ENCODE data around the gene COX8A. TPM values are rescaled to one million over a fixed set of nuclear protein-coding genes. Genes with fewer than 3 reads are reported as not detected.

The COX8A gene
- total RNA-seq, 1 experiment from 2014 or later = 448 TPM

DNA sequence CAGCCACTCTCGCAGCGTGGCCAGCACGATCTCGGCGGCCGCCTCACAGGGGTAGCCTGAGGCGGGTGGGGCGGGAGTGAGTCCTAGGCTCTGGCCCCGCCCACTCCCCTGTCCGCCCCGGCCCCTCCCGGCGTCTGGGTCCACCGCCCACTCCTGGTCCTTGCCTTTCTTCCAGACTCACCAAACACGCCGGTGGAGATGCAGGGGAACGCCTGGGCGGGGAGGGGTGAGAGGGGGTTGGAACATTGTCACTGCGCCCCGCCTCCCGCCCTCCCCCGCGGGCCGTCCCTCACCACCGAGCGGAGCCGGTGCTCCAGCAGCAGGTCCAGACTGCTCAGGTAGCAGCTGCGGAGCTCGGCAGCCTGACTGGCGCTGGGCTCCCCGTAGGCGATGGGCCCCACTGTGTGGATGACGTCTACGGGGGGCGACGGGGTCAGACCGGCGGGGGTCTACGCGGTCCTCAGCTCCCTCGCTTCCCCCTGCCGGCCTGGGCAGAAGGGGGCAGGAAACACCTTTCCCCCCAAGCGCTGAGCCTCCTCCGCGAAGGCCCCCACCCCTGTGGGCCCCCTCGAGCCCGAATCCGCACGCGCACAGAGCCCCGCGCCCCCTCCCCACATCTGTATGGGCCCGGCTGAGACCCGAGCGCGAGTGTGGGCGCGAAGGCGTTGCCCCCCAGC, 25.1 kb downstream of the COX8A start:
- H3K36me3 Mint-ChIP-seq (ENCODE audit: insufficient read depth, unreplicated experiment) = peaks cover 66% of the 10 kb centered on the region
- intact Hi-C loops (cut with micrococcal nuclease; ENCODE audit: unreplicated experiment) = no loop called here
- ChIA-PET POLR2A (no interaction called here), CTCF (no interaction called here)
- DNase-seq = peak; percentile 52 to 75
- no peak overlapping the region for H3K4me3 ChIP-seq (ENCODE audit: low read depth, low read length)
- no peaks in the 10 kb centered on the region for H3K4me1 Mint-ChIP-seq (ENCODE audit: low read depth, unreplicated experiment)
- no peaks in the 10 kb centered on the region for H3K27me3 Mint-ChIP-seq (ENCODE audit: insufficient read depth, unreplicated experiment)
- BruUV-seq (replicated peaks) = no TSS peak
- no peaks in the 10 kb centered on the region for H3K9me3 ChIP-seq
- H3K9me3 Mint-ChIP-seq (ENCODE audit: unreplicated experiment) = no peaks in the 10 kb centered on the region
- H3K27me3 ChIP-seq (replicated peaks; ENCODE audit: control insufficient read depth, insufficient read depth, low read length) = no peaks in the 10 kb centered on the region
- no peak for TF ChIP-seq CTCF (IDR thresholded peaks at IDR 0.05; ENCODE audit: insufficient read depth in 1 of 2, low read depth in 1 of 2, low read length in 1 of 2, severe bottlenecking in 1 of 2, unreplicated experiment in 1 of 2)
- H3K27ac Mint-ChIP-seq (ENCODE audit: unreplicated experiment) = no peak overlapping the region
- H3K36me3 ChIP-seq (ENCODE audit: control insufficient read depth, insufficient read depth, low read length) = peaks cover 4% of the 10 kb centered on the region; the same call in 1 of the 2 replicates
- H3K4me1 ChIP-seq = no peaks in the 10 kb centered on the region
- no peak overlapping the region for H3K4me3 Mint-ChIP-seq (ENCODE audit: unreplicated experiment)

DNA sequence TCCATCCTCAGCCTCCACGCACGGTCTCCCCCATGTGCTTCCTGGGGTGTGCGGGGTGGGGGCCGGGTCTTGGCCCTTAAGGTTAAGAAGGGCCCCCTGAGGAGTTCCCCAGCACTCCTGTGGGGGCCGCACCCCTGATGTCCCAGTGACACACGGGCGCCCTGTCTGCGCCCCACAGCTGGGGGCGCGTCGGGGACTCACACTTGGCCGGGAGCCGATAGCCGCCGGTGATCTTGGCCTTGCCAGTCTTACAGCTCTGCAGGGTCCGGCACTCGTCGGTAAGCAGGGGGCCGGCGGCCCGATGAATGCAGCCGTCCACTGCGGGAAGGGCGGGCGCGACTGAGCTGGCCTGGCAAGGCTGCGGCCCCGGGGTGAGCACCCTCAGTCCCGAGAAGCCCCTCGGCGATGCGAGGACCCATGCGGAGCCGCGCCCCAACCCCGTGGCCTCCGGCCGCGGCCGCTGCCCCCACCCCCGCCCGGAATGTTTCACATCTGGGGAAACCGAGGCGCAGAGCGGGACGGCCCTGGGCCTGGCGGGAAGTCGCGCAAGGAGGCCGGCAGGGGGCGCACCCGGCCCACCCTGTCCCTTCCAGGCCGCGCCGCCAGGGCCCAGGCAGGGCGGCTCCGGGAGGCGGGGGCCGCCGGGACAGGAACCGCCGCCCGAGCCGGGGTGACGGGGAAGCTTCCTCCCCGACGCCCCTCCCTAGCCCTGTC, 25.8 kb downstream of the COX8A start:
- H3K36me3 Mint-ChIP-seq (ENCODE audit: insufficient read depth, unreplicated experiment) = peaks cover 59% of the 10 kb centered on the region
- Histone ChIP-seq H3K27me3 (replicated peaks; ENCODE audit: control insufficient read depth, insufficient read depth, low read length) (no peaks in the 10 kb centered on the region), H3K36me3 (ENCODE audit: control insufficient read depth, insufficient read depth, low read length) (peaks cover 4% of the 10 kb centered on the region; the same call in 1 of the 2 replicates), H3K4me1 (no peaks in the 10 kb centered on the region), H3K4me3 (ENCODE audit: low read depth, low read length) (no peak overlapping the region), H3K9me3 (no peaks in the 10 kb centered on the region)
- ChIA-PET POLR2A (no interaction called here), CTCF (no interaction called here)
- TF ChIP-seq CTCF (IDR thresholded peaks at IDR 0.05; ENCODE audit: insufficient read depth in 1 of 2, low read depth in 1 of 2, low read length in 1 of 2, severe bottlenecking in 1 of 2, unreplicated experiment in 1 of 2) = no peak
- H3K27ac Mint-ChIP-seq (ENCODE audit: unreplicated experiment) = no peak overlapping the region
- H3K4me3 Mint-ChIP-seq (ENCODE audit: unreplicated experiment) = no peak overlapping the region
- H3K4me1 Mint-ChIP-seq (ENCODE audit: low read depth, unreplicated experiment) = no peaks in the 10 kb centered on the region
- DNase-seq = no peak
- no peaks in the 10 kb centered on the region for H3K27me3 Mint-ChIP-seq (ENCODE audit: insufficient read depth, unreplicated experiment)
- intact Hi-C loops (cut with micrococcal nuclease; ENCODE audit: unreplicated experiment) = no loop called here
- no TSS peak for BruUV-seq (replicated peaks)
- no peaks in the 10 kb centered on the region for H3K9me3 Mint-ChIP-seq (ENCODE audit: unreplicated experiment)

- intact Hi-C loops (cut with micrococcal nuclease; ENCODE audit: unreplicated experiment) = no loop called here
- H3K36me3 ChIP-seq (ENCODE audit: control insufficient read depth, insufficient read depth, low read length) = peaks cover 4% of the 10 kb centered on the region; the same call in 1 of the 2 replicates
- H3K9me3 Mint-ChIP-seq (ENCODE audit: unreplicated experiment) = no peaks in the 10 kb centered on the region
- H3K27ac Mint-ChIP-seq (ENCODE audit: unreplicated experiment) = no peak overlapping the region
- H3K4me1 ChIP-seq = no peaks in the 10 kb centered on the region
- no peaks in the 10 kb centered on the region for H3K27me3 Mint-ChIP-seq (ENCODE audit: insufficient read depth, unreplicated experiment)
- no peak for TF ChIP-seq CTCF (IDR thresholded peaks at IDR 0.05; ENCODE audit: insufficient read depth in 1 of 2, low read depth in 1 of 2, low read length in 1 of 2, severe bottlenecking in 1 of 2, unreplicated experiment in 1 of 2)
- no peaks in the 10 kb centered on the region for H3K9me3 ChIP-seq
- BruUV-seq (replicated peaks) = no TSS peak
- CTCF ChIA-PET = no interaction called here
- H3K4me3 ChIP-seq (ENCODE audit: low read depth, low read length) = no peak overlapping the region
- POLR2A ChIA-PET = no interaction called here
- H3K4me1 Mint-ChIP-seq (ENCODE audit: low read depth, unreplicated experiment) = no peaks in the 10 kb centered on the region
- no peaks in the 10 kb centered on the region for H3K27me3 ChIP-seq (replicated peaks; ENCODE audit: control insufficient read depth, insufficient read depth, low read length)
- DNase-seq = no peak
- H3K4me3 Mint-ChIP-seq (ENCODE audit: unreplicated experiment) = no peak overlapping the region
- H3K36me3 Mint-ChIP-seq (ENCODE audit: insufficient read depth, unreplicated experiment) = peaks cover 54% of the 10 kb centered on the region
These were observed 26.5 kb downstream of the COX8A start for GRCh38 chr11:64000740-64001483.
